Activated CD4-positive, alpha-beta T cell treated with anti-CD3 and anti-CD28 coated beads, Interleukin-2, amount 50 U/mL, for 48 hours (primary cell): ENCODE results near the gene BOD1.
A peak's percentile ranks its signal among the peaks of the same experiment; 100 is the strongest.

Source experiments
- DNase-seq, 2 experiments: peaks; one replicate each; pipeline ENCODE4 v3.0.0-alpha.2; 2020

Gene BOD1

DNA sequence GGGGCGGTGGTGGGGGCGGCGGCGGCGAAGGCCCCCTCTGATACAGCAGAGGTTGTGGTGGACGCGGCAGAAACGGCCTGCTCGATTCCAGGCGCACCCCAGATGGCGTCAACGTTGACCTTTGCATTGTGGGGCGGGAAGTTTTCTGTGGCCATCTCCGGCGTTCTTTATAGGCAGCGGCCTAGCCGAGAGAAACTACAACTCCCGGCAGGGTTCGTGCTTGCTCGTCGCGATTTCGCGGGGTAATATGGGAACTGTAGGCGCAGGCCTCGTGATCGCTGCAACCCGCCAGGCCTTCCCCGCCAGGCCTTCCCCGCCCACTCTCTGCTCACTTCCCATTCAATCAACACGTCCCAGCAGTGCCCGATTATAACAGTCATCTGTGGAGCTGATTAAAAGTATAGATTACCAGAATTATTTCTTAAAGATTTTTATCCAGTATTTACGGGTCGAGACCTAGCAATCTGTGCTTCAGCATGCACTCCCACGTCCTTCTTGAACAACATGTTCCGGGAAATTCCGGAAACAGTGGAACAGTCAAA is at the start of gene BOD1:
BOD1 (minus strand) TSS at position 74 of the 542 bp plus-strand sequence. CDS start 214 bp downstream, outside the sequence.
- DNase-seq, result peak; percentile 91 to 95

DNA sequence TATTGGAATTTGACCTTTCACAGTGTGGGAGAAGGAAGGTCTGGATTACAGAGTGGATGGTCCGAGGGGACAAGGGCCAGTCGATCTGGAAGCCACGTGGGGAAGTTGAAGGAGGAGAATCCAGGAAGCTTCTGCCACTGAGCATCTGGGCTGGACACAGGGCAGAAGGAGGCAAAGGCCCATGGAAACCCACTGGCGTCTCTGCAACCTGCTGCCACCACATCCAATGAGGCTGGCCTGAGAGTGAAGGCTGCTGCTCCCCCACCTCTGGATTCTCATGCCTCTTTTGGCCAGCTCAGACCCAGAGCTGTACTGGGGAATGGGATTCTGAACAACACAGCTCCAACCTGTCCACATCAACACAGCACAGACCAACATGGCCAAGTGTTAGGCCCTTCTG is 48.9 kb upstream of the BOD1 start:
- no peak for DNase-seq

DNA sequence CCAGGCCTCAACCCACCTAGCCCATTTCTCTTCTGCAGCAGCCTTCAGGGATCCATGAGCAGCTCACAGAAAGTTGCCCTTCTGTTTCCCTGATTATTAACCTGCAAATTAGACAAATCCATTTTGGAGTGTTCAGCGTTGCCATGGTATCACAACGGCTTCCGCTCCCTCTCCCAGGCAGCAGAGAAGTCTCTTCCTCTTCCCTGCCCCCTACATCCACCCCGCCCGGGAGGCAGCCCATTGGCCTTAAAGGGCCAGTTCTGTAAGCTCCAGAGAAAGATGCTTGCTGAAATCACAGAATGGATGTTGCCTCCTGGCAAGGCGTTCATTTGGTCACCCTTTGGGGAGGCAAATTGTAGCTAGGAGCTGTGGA is 47.7 kb upstream of the BOD1 start:
- DNase-seq, result no peak

DNA sequence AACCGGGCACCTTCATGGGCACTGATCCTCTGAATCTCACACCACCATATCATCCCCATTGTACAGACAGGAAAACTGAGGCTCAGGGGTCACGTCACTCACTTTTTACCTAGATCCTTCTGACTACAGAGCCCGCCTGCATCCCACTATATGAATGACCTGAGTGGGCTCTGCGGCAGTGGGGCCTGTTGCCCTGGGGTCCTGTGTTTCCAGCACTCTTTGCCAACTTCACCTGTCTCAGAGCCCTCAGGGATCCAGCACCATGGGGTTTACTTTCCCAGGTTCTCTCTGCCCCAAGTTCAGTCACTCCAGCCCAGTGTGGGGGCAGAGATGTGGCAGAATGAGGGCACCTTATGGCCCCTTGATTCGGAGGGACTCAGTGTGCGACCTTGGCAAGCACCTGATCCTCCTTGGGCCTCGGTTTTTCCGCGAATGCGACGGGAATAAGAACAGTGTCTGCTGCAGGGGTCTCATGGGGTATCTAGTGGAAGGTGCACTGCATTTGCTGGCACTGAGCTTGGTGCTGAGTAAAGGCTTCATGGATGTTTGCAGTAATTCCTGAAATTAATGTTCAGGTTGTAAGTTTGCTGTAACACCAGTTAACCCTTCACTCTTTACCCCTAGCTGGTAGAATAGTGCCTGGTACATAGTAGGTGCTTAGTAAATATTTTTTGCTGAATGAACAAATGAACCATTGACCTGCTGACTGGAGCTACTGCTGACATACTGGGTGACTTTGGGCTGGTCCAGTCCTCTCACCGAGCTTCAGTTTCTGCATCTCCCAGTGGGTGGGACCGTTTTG is 47.1 kb upstream of the BOD1 start:
- DNase-seq, result no peak

DNA sequence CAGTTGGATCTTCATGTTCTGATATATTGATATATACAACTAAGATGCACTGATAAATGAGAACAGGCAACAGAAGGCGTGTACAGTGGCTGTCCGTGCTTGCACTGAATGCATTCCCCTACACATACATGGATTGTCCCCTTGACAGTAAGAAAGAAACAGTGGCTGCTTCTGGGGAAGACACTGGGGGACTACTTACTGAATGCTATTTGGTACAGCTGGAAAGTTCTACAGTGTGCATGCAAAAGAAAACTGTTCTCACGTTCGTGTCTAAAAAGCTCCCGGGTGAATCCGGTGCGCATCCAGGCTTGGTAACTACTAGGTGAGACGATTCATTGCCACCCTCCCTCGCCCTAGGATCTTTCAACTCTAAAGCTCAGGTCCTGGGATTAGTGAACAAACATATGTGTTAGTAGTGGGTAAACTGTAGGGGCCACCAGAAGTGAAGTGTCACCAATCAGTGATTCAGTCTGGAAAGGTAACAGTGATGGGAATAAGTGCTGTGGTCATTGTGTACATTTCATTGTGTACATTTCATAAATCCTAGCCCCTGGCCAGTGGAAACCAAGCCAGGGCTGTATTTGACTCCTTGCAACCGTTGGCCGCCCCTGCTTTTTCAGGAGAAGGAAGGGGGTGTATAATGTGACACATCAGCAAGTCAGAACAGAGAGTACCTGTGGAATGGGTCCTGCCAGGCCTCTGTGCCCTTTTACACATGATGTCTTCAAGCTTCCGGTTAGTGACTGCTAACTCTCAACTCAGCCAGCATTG is 46.3 kb upstream of the BOD1 start:
- DNase-seq, result no peak

DNA sequence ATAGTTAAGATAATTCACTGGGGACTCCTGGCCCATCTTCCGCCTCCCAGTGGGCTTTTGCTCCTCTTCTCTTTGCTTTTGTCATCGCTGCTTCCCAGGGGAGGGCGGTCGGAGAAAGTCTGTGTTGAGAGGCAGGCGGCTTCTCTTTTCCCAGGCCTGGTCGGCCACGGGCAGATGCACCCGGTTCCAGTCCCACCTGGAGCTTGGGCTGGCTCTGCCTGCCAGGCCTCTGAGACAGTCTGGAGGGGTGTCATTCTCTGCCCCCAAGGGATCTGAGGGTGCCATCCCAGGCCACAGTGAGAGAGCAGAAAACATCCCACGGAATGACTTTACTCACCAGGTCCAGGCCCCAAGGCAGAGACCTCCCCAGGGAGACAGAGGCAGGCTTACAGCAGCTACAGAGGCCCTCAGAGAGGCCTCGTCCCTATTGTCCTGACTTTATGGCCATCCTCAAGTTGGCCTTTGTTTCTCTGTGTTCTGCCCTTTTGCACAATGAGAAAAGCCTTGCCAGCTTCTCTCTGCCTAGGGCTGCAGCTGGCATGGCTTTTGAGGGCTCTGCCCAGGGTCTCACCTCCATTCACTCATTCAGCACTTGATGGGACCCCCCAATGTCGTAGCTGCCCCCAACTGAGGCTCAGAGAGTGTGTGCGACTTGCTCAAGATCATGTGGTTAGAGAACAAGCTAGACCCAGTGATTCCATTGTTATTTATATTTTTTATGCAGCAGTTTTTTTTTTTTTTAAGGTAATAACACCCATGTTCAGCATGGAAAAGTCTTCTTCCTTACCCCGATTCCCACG is 44.2 kb upstream of the BOD1 start:
- no peak for DNase-seq

DNA sequence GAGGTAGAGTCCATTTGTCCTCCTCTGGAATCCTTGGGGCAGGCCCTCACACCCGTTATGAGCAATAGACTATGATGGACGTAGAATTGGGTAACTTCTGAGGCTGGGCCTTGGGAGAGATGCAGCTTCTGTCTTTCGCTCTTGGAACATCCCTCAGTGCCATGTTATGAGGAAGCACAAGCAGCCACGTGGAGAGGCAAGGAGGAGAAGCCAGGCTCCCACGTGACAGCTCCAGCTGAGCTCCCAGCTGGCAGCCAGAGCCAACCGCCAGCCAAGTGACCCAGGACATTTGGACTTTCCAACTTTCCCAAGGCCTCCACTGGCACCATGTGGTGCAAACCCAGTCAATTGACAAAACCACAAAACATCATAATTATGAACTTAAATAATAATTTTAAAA is 43.0 kb upstream of the BOD1 start:
- DNase-seq, result no peak

DNA sequence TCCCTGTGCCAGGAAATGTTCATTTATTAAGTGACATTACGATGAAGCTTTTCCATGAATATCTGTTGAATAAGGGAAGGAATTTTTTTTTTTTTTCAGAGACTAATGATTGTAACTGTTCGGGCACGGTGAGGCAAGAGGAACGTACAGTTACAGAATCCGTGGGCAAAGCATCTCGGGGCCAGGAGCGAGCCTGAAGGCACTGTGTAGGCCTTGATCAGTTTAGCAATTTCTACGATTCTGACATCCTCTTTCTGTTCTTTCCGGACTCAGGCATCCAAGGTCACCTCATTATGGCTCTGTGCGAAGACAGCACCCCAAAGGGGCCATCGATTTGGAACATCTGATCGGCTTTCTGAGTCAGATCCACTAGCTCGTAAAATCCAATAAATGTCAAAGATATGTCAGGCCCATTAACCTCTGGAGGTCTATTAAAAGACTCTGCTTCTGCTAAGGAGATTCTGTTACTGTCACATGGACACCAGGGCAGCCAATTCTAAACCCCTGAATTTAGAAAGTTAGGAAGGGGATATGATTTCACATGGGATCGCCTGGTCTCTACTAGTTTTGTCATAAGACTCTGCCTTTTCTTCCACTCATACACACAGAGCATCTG is 41.4 kb upstream of the BOD1 start:
- no peak for DNase-seq

DNA sequence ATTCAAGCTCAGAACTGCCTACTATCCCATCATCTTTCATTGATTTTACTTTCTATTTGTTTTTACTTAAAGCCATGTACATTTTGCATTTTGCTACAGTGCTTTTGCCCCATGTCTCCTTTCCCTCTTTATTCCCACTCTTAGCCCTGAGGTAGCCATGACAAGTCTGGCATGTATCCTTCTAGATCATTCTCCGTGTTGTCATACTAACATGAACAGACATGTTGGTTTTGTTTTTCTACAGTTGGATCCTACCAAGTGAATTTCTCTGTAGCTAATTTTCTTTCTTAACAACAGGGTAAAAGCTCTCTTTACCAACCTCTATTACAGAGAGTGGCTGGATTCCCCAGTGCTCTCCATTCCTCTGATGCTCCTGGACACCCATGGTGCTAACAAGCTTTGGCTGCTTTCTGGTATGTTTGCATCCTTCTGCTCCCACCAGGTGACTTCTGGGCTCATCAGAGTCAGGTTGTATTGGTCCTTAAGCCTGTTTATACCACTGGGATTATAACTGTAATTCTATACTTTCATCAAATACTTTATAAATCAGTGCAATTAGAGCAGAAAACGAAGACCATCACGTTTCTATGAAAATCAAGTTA is 38.8 kb upstream of the BOD1 start:
- no peak for DNase-seq

DNA sequence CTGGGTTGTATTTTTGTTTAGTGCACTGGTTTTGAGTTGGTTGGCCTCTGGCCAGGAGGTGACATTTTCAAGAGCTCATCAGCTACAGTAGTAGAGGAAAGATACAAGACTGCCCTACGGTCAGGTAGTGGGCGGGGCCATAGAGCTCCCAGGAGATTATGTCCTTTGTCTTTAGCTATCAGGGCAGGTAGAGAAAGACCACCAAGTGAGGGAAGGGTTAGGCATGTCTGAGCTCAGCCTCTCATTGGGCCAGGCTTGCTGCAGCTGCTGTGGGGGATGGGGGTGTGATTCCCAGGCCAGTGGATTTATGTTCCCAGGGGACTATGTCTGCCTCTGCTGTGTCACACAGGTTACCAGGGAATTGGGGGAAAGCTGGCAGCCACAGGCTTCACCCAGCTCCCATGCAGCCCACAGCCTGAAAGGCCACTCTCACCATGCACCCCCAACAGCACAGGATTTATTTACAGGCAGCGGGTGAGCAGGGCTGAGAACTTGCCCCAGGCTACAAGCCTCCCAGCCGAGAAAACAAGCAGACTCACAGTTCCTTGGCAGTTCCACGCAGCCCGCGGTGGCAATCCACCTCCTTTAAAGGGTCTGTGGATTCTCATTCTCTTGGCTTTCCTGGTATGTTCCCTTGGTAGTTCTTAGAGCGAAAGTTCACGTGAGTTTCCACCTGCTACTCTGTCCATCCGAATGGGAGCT is 37.5 kb upstream of the BOD1 start:
- DNase-seq, result no peak

DNA sequence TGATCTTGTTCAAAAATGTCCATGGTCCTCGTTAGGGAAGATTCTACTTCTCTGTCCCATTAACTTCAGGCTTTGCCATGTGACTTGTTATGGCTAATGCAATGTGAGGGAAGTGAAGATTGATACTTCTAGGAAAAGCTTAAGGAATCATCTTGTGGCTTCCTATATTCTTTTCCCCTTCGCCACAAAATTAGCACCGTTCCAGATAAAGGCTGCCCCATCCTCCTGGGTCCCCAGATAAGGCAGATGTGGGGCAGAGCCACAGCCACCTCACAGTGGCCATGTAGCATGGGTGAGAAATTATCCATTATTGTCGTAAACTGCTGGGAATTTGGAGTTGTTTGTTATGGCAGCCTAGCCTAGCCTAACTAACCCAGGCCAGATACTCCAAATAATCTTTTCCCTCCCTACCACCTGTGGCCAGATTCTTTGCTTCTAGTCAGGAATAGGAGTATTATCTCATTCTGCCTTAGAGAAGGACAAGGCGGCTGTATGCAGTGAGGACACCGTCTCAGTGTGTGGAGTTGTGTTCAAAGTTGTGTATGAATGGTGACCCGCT is 31.9 kb upstream of the BOD1 start:
- no peak for DNase-seq

DNA sequence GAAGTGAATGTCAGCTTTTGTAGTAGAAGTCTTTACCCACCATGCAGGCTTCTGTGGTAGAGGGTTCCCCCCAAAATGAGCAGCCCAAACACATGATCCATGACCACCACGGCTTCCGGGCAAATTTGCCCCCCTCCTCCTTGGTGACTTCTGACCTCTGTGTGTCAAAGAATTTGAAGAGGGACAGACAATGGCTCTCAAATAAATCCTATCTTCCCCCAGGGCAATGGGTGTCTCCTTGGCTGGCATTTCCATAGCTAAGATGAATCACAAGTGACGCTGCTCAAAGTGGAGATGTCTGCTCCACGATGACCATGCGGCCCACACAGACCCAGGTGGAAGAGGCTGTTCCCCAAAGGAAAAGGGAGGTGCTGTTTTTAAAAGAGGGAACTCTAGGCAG is 30.2 kb upstream of the BOD1 start:
- no peak for DNase-seq

DNA sequence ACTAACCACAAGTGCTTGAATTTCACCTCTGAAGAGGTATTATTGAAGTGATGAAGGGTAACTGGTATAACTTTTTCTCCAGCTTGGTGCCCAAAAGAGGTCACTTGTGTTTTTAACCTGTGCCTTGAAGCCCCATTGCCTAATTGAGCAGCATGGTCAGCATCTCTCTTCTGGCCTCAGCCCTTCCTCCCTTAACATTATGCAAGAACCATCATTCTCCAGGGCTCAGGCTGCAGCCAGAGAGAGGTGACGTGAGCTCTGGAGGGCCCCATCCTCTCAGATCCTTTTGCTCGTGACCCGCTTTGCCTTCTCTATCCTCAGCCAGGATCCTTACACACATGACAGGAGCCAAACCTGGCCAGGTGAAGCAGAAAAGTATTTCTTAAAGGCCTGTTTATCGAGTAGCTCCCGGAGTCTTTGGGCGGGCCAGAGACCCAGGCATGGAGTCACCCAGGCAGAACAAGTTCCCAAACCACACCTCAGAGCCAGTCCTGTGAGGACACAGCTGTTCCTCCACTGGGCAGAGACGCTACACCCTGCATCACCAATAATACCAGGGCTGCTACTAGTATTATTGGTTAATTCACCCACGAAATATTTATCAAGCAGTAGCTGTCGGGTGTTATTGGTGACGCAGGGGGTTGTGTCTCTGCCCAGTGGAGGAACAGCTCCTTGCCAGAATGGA is 29.6 kb upstream of the BOD1 start:
- no peak for DNase-seq

DNA sequence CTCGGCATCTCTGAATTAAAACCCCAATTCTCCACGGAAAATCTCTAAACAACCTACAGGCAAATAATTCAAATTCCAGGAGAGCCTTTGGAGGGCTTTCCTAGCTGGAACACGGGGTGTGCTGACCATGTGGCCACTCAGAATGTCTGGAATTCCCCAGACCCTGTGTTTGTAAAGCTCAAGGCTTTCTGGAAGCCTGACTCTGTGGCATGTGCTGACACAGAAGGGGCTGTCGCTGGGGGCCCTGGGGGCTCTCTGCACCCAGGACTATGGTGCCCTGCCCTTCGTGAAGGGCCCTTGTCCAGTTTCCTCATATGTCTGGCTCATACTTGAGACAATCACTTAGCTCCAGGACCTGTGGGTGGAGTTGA is 29.0 kb upstream of the BOD1 start:
- DNase-seq, result no peak

DNA sequence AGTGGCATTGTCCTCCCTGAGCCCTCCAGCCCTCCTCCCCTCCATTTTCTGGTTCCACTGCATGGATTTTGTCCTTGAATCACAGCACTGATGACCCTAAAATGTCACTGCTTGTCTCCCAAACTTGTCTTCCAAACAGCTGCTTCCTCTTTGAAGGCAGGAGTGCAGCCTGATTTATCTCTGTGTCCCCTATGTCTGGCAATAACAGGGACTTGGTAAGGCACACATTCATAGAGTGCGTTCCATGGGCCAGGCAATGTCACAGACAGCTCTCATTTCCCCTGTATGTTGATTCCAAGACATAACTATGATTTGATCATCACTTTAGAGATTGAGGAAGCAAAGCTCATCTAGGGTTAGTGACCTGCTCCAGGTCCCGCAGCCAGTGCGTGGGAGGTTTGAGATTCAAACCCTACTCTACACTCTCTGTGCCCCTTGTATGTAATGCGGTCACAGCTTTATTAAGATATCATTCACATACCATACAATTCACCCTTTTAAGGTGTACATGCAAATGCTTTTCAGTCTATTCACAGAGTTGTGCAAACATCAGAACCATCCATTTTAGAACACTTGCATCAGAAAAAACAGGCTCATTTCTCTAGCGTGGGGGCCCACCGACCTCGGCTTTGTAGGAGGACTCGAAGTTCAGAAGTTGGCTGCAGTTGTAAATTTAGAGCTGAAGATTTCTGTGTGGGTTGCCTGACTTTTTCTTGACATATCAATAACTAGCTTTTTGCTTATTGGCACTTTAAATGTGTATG is 28.4 kb upstream of the BOD1 start:
- DNase-seq, result no peak

DNA sequence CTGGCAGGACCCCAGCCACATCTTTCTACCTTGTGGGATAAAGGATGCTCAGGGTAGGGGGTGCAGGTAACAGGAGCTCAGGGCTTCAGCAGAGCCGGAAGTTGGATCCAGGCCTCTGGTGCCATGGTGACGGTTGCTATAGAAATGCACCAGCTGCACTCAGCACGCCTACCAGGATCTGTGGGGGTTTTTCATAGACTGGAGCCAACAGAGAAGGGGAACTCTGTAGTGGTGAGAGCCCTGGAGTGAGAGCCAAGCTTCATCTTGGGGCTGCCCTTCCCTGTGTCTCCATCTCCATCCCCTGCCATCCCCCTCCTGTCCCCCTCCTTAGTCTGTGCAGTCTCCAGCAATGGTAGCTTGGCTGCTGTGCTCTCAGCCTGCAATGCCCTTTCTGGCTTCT is 27.5 kb upstream of the BOD1 start:
- no peak for DNase-seq

DNA sequence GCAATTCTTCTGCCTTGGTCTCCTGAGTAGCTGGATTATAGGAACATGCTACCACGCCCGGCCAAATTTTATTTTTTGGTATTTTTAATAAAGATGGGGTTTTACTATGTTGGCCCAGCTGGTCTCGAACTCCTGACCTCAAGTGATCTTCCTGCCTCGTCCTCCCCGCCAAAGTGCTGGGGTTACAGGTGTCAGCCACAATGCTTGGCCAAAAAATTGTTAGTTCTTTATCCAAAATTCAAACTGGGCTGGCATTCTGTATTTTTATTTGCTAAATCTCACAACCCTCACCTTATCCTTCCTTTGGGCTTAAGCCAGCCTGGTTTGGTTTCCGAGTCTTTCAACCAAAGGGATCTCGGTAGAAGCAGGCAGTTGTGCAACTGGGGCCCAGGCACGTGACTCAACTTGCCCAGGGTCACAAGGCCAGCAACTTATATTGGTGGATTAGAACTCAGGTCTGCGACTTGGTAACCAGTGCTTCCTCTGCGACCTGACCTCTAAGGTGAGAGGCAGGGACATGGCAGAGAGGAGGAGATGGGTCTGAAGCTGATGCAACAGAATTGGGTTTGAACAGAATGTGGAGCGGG is 26.5 kb upstream of the BOD1 start:
- DNase-seq, result no peak

DNA sequence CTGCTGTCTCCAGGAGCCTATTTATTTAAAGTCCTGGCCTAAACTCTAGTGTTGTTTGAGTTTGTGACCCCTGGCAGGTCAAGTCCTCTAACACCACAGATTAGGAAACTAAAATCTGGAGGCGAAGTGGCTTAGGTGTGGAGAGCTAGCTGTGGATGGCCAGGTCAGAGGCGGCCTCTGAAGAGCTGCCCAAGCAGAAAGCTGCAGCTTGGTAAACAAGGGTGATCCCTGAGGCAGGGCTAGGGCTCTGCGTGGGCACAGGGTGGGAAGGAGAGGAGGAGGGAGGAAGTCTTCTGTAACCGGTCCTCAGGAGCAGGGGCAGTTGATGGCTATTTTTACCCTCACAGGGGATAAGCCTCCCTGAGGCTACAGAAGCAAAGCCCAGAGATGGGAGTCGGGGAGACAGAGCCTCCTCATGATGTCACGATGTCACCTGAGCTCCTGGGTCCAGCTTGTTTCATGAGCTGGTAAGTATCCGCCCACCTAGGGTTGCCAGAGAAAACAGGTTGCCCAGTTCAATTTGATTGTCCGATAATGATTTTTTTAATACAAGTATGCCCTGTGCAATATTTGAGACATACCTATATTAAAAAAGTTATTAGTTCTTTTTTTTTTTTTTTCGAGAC is 25.9 kb upstream of the BOD1 start:
- DNase-seq, result no peak

DNA sequence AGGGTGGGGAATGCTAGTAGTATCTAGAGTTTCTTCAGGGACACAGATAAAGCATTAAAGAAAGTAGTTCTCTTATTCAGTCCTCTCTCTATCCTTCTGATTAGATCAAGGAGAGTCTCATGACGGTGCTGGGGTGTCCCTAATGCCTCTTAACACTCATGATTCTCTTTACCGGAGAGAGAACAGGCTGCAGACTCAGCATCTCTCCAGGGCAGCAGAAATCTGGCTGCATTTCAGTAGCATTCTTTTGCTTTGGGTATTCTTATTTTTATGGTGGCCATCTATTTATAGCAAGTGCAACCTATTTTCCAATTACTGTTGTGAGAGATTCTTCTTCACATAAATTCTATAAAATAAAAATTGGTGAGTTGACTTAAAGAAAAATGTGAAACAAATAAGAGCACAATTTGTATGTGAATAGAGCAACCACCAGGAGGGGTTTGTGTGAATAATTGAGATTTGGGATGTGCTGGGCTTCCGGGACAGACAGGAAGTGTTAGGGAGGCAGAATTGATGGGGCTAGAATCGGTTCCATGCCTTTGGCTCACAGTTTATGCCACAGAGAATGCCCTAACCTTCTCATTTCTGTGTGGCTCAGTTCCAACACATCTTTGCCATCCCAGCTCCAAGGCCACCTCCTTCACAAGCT is 23.8 kb upstream of the BOD1 start:
- no peak for DNase-seq
